A673 (cell line): ENCODE data around the gene BMP3. TPM values are rescaled to one million over a fixed set of nuclear protein-coding genes. Genes with fewer than 3 reads are reported as not detected.

Source experiments
- BruUV-seq: library from RNA; stranded (reverse); fragments of 400-500 nt; replicated peaks from 2 replicates; lab custom pipeline; 2021; lab: Mats Ljungman, UMichigan
- CTCF ChIA-PET: fragments of 300-600 bp; sonication (Branson Sonifier 250); formaldehyde crosslinking; loops from one replicate; lab custom pipeline; 2022; ENCODE audit warnings: antibody characterized with exemption; lab: Charles Lee
- POLR2A ChIA-PET: fragments of 300-600 bp; sonication (Branson Sonifier 250); formaldehyde crosslinking; loops from one replicate; lab custom pipeline; 2022; ENCODE audit warnings: antibody characterized with exemption; ENCODE audit not compliant: low non-redundant PET; lab: Charles Lee
- DNase-seq: peaks from one replicate; pipeline ENCODE4 v3.0.0-alpha.2; 2015; ENCODE audit warnings: low spot score
- H3K27ac ChIP-seq: fragments of 200-600 bp; sonication (generic); 2 replicates; pipeline ENCODE4 v1.5.1; 2016; ENCODE audit warnings: mixed run types, low read depth, mild to moderate bottlenecking, mixed read lengths, antibody characterized with exemption, low read length; ENCODE audit not compliant: poor library complexity, severe bottlenecking
- H3K27me3 ChIP-seq: fragments of 200-600 bp; sonication (generic); replicated peaks from 2 replicates; pipeline ENCODE4 v1.6.1; 2017; ENCODE audit warnings: mixed run types, low read depth, mild to moderate bottlenecking, mixed read lengths, antibody characterized with exemption, low read length; ENCODE audit not compliant: insufficient read depth, poor library complexity
- H3K36me3 ChIP-seq: fragments of 200-600 bp; sonication (generic); 2 replicates; pipeline ENCODE4 v1.6.1; 2016; ENCODE audit warnings: mixed run types, mild to moderate bottlenecking, mixed read lengths, antibody characterized with exemption, low read length; ENCODE audit not compliant: insufficient read depth, poor library complexity, severe bottlenecking
- H3K4me1 ChIP-seq: fragments of 200-600 bp; sonication (generic); 2 replicates; pipeline ENCODE4 v1.6.1; 2017; ENCODE audit warnings: mixed run types, mild to moderate bottlenecking, mixed read lengths, antibody characterized with exemption, low read length; ENCODE audit not compliant: insufficient read depth, poor library complexity, severe bottlenecking
- H3K4me3 ChIP-seq: fragments of 200-600 bp; sonication (generic); 2 replicates; pipeline ENCODE4 v1.5.1; 2016; ENCODE audit warnings: low read depth, mixed run types, mild to moderate bottlenecking, mixed read lengths, low read length; ENCODE audit not compliant: poor library complexity, severe bottlenecking
- H3K9me3 ChIP-seq: fragments of 200-600 bp; sonication (generic); 2 replicates; pipeline ENCODE4 v1.6.1; 2016; ENCODE audit warnings: mixed run types, low read depth, mild to moderate bottlenecking, mixed read lengths, antibody characterized with exemption, low read length; ENCODE audit not compliant: poor library complexity, severe bottlenecking
- CTCF ChIP-seq: fragments of 300-800, 200-600 bp; sonication (generic); conservative IDR thresholded peaks from 2 replicates; pipeline ENCODE4 v1.5.1; 2017; ENCODE audit warnings: low read depth, mild to moderate bottlenecking, antibody characterized with exemption, low read length, moderate library complexity, mixed read lengths
- EZH2 ChIP-seq: fragments of 200-600 bp; sonication (generic); IDR thresholded peaks from 2 replicates; pipeline ENCODE4 v1.6.1; 2017; ENCODE audit warnings: borderline replicate concordance, low read depth, mild to moderate bottlenecking, mixed read lengths, antibody characterized with exemption, low read length; ENCODE audit not compliant: poor library complexity, severe bottlenecking
- intact Hi-C: fragments of 100-400 bp; cut with micrococcal nuclease; formaldehyde crosslinking; loops from one replicate; pipeline ENCODE4 v1.10.0; 2022; ENCODE audit not compliant: unreplicated experiment
- total RNA-seq: library from RNA; stranded (reverse); gene quantifications from 2 replicates; pipeline ENCODE4 v1.2.3, GENCODE V29; 2021

BMP3 gene
- total RNA-seq, 1 experiment from 2014 or later: not detected

GRCh38 chr4:81032771-81033684 is 2.5 kb downstream of the BMP3 start:
- intact Hi-C loops: no loop called here
- no peak overlapping the region for H3K27ac ChIP-seq
- no peaks in the 10 kb centered on the region for H3K36me3 ChIP-seq
- H3K4me1 ChIP-seq: no peaks in the 10 kb centered on the region
- no TSS peak for BruUV-seq
- POLR2A ChIA-PET: no interaction called here
- TF ChIP-seq CTCF (no peak), EZH2 (no peak)
- H3K9me3 ChIP-seq: no peaks in the 10 kb centered on the region
- H3K27me3 ChIP-seq: peaks cover 49% of the 10 kb centered on the region
- CTCF ChIA-PET: interaction anchor here (0.6 kb wide), 1 partner anchor 36 kb away, joined by 4 read pairs; no protein-coding TSS in a partner anchor
- no peak for DNase-seq
- H3K4me3 ChIP-seq: no peak overlapping the region

GRCh38 chr4:81038636-81039350 is 8.3 kb downstream of the BMP3 start:
- no peaks in the 10 kb centered on the region for H3K4me1 ChIP-seq
- H3K4me3 ChIP-seq: no peak overlapping the region
- TF ChIP-seq CTCF: no peak
- no peak for TF ChIP-seq EZH2
- BruUV-seq: no TSS peak
- no peaks in the 10 kb centered on the region for H3K36me3 ChIP-seq
- DNase-seq: no peak
- H3K9me3 ChIP-seq: no peaks in the 10 kb centered on the region
- H3K27me3 ChIP-seq: peaks cover 19% of the 10 kb centered on the region
- ChIA-PET POLR2A (no interaction called here), CTCF (no interaction called here)
- intact Hi-C loops: loop anchor here (5.0 kb wide), 1 partner anchor 671 kb away; no protein-coding TSS in a partner anchor
- no peak overlapping the region for H3K27ac ChIP-seq

GRCh38 chr4:81039351-81039972 is 9.0 kb downstream of the BMP3 start:
- BruUV-seq: no TSS peak
- Histone ChIP-seq H3K36me3 (no peaks in the 10 kb centered on the region), H3K9me3 (no peaks in the 10 kb centered on the region), H3K27me3 (peaks cover 19% of the 10 kb centered on the region), H3K27ac (no peak overlapping the region), H3K4me3 (no peak overlapping the region), H3K4me1 (no peaks in the 10 kb centered on the region)
- TF ChIP-seq EZH2 (no peak), CTCF (no peak)
- intact Hi-C loops: loop anchor here (5.0 kb wide), 1 partner anchor 672 kb away; no protein-coding TSS in a partner anchor
- no peak for DNase-seq
- POLR2A ChIA-PET: no interaction called here
- CTCF ChIA-PET: interaction anchor here (0.6 kb wide), 1 partner anchor 499 kb away, joined by 3 read pairs; no protein-coding TSS in a partner anchor
